Chondrocyte (in vitro differentiated cells): Measurements from ENCODE around the gene NMB. TPM values are rescaled to one million over a fixed set of nuclear protein-coding genes. Genes with fewer than 3 reads are reported as not detected.

Experiments
- DNase-seq: peaks from one replicate; pipeline ENCODE4 v3.0.0; 2021; ENCODE audit warnings: mixed read lengths, low spot score
- H3K27ac Mint-ChIP-seq: one replicate; pipeline ENCODE4 v1.8.0; 2021; ENCODE audit warnings: mild to moderate bottlenecking, moderate library complexity, mixed read lengths; ENCODE audit not compliant: unreplicated experiment
- H3K27me3 Mint-ChIP-seq: 2 replicates; pipeline ENCODE4 v1.8.0; 2021; ENCODE audit warnings: low read depth, mixed read lengths
- H3K36me3 Mint-ChIP-seq: 2 replicates; pipeline ENCODE4 v1.8.0; 2021; ENCODE audit warnings: low read depth, mixed read lengths
- H3K4me1 Mint-ChIP-seq: 2 replicates; pipeline ENCODE4 v1.8.0; 2021; ENCODE audit warnings: low read depth, mild to moderate bottlenecking, mixed read lengths
- H3K4me3 Mint-ChIP-seq: one replicate; pipeline ENCODE4 v1.8.0; 2021; ENCODE audit warnings: mild to moderate bottlenecking, moderate library complexity, mixed read lengths; ENCODE audit not compliant: unreplicated experiment
- H3K9me3 Mint-ChIP-seq: 2 replicates; pipeline ENCODE4 v1.8.0; 2021; ENCODE audit warnings: low read depth, mixed read lengths
- CTCF ChIP-seq: fragments of 200-600 bp; sonication (generic); IDR thresholded peaks from 2 replicates; pipeline ENCODE4 v1.5.0; 2021; ENCODE audit warnings: antibody characterized with exemption, mild to moderate bottlenecking, moderate library complexity
- total RNA-seq: library from RNA; stranded (reverse); gene quantifications from 3 replicates; pipeline ENCODE4 v1.2.1, GENCODE V29; 2021

Gene NMB
- total RNA-seq, 1 donor from 2014 or later, result 7.8 TPM

GRCh38 chr15:84638103-84638502 lies 19.9 kb downstream of the NMB start:
- no peaks in the 10 kb centered on the region for H3K27me3 Mint-ChIP-seq
- peak overlapping the region; percentile 18 for H3K27ac Mint-ChIP-seq
- no peaks in the 10 kb centered on the region for H3K9me3 Mint-ChIP-seq
- H3K36me3 Mint-ChIP-seq, result peaks cover 23% of the 10 kb centered on the region
- no peak for DNase-seq
- H3K4me1 Mint-ChIP-seq, result peaks cover 17% of the 10 kb centered on the region
- TF ChIP-seq CTCF, result peak; percentile 30
- no peak overlapping the region for H3K4me3 Mint-ChIP-seq

GRCh38 chr15:84634228-84634837 lies 23.7 kb downstream of the NMB start:
- no peak for TF ChIP-seq CTCF
- Mint-ChIP-seq H3K27ac (peak overlapping the region; percentile 8), H3K4me3 (peak overlapping the region; percentile 66), H3K36me3 (peaks cover 12% of the 10 kb centered on the region), H3K9me3 (no peaks in the 10 kb centered on the region), H3K4me1 (peaks cover 41% of the 10 kb centered on the region), H3K27me3 (no peaks in the 10 kb centered on the region)
- no peak for DNase-seq

GRCh38 chr15:84633311-84634227 lies 24.4 kb downstream of the NMB start:
- H3K4me3 Mint-ChIP-seq, result peak overlapping the region; percentile 87
- H3K27me3 Mint-ChIP-seq, result no peaks in the 10 kb centered on the region
- H3K27ac Mint-ChIP-seq, result peak overlapping the region; percentile 97
- no peak for DNase-seq
- peaks cover 8% of the 10 kb centered on the region for H3K36me3 Mint-ChIP-seq
- peaks cover 41% of the 10 kb centered on the region for H3K4me1 Mint-ChIP-seq
- H3K9me3 Mint-ChIP-seq, result no peaks in the 10 kb centered on the region
- TF ChIP-seq CTCF, result peak; percentile 20

DNA sequence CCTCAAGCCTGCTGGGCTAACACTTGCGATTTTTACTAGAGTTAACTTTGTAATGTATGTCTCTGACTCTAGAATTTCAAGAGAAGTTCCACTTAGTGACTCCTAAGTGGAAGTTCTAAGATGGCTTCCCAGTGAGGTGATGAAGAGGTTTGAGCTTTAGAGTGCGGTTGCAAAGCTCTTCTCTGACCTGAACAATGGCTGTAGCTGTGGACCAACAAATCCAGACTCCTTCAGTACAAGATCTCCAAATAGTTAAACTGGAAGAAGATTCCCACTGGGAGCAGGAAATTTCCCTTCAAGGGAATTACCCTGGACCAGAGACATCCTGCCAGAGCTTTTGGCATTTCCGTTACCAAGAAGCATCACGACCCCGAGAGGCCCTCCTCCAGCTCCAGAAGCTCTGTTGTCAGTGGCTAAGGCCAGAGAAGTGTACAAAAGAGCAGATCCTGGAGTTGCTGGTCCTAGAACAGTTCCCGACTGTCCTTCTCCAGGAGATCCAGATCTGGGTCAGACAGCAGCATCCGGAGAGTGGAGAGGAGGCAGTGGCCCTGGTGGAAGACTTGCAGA lies 26.2 kb downstream of the NMB start:
- no peak for TF ChIP-seq CTCF
- Mint-ChIP-seq H3K36me3 (peaks cover 1% of the 10 kb centered on the region), H3K27ac (peak overlapping the region; percentile 97), H3K4me1 (peaks cover 41% of the 10 kb centered on the region), H3K27me3 (no peaks in the 10 kb centered on the region), H3K4me3 (peak overlapping the region; percentile 87), H3K9me3 (no peaks in the 10 kb centered on the region)
- DNase-seq, result no peak

GRCh38 chr15:84629033-84629432 lies 29.0 kb downstream of the NMB start:
- H3K9me3 Mint-ChIP-seq, result no peaks in the 10 kb centered on the region
- no peak overlapping the region for H3K4me3 Mint-ChIP-seq
- H3K36me3 Mint-ChIP-seq, result peaks cover 6% of the 10 kb centered on the region
- H3K27me3 Mint-ChIP-seq, result no peaks in the 10 kb centered on the region
- no peak overlapping the region for H3K27ac Mint-ChIP-seq
- no peak for DNase-seq
- TF ChIP-seq CTCF, result no peak
- H3K4me1 Mint-ChIP-seq, result peaks cover 26% of the 10 kb centered on the region
